GM18520 (cell line): Measurements from ENCODE around the gene METTL15.
A peak's percentile ranks its signal among the peaks of the same experiment; 100 is the strongest.
"Not testable (repeated sequence)": the region's sequence is repeated elsewhere in the genome, so short reads cannot be mapped to it uniquely, and the experiment has no call there.

Experiments used
- ATAC-seq: cut with Tn5 transposase; IDR thresholded peaks from one replicate; pipeline ENCODE4 v1.9.1; 2021; ENCODE audit not compliant: unreplicated experiment

The METTL15 gene

GRCh38 chr11:28284196-28284595 is 176.0 kb downstream of the METTL15 start:
- no peak for ATAC-seq

- ATAC-seq: no peak
Measured at GRCh38 chr11:28289444-28289843, 181.3 kb downstream of the METTL15 start.

- ATAC-seq: not testable (repeated sequence)
Measured at GRCh38 chr11:28290995-28291394, 182.8 kb downstream of the METTL15 start.

GRCh38 chr11:28296426-28296825 is 188.2 kb downstream of the METTL15 start:
- ATAC-seq: peak; percentile 96

- no peak for ATAC-seq
Measured at GRCh38 chr11:28298209-28298608, 190.0 kb downstream of the METTL15 start.

- no peak for ATAC-seq
Measured at GRCh38 chr11:28303477-28304191, 195.4 kb downstream of the METTL15 start.

- no peak for ATAC-seq
Measured at GRCh38 chr11:28315440-28315839, 207.3 kb downstream of the METTL15 start.

GRCh38 chr11:28318871-28319270 is 210.7 kb downstream of the METTL15 start:
- ATAC-seq: no peak

- ATAC-seq: no peak
Measured at GRCh38 chr11:28323621-28324020, 215.4 kb downstream of the METTL15 start.

- peak; percentile 70 for ATAC-seq
Measured at GRCh38 chr11:28332393-28332792, 224.2 kb downstream of the METTL15 start.

GRCh38 chr11:28337701-28338100 is 229.5 kb downstream of the METTL15 start:
- no peak for ATAC-seq

GRCh38 chr11:28338371-28338770 is 230.2 kb downstream of the METTL15 start:
- no peak for ATAC-seq

- ATAC-seq: no peak
Measured at GRCh38 chr11:28339488-28339887, 231.3 kb downstream of the METTL15 start.

- no peak for ATAC-seq
Measured at GRCh38 chr11:28342716-28343115, 234.5 kb downstream of the METTL15 start.

- ATAC-seq: no peak
Measured at GRCh38 chr11:28343304-28344233, 235.4 kb downstream of the METTL15 start.

GRCh38 chr11:28346209-28346608 is 238.0 kb downstream of the METTL15 start:
- no peak for ATAC-seq

- ATAC-seq: no peak
Measured at GRCh38 chr11:28346721-28347120, 238.5 kb downstream of the METTL15 start.

GRCh38 chr11:28347371-28347770 is 239.2 kb downstream of the METTL15 start:
- no peak for ATAC-seq

GRCh38 chr11:28350216-28350615 is 242.0 kb downstream of the METTL15 start:
- no peak for ATAC-seq

- no peak for ATAC-seq
Measured at GRCh38 chr11:28353991-28354390, 245.8 kb downstream of the METTL15 start.

- no peak for ATAC-seq
Measured at GRCh38 chr11:28366549-28367346, 258.6 kb downstream of the METTL15 start.
